Measurements from ENCODE around the gene GPBP1L1.
"Not testable (repeated sequence)": the region's sequence is repeated elsewhere in the genome, so short reads cannot be mapped to it uniquely, and the experiment has no call there.

GRCh38 chr1:45693811-45694210 lies 7.5 kb upstream of the GPBP1L1 start:
- not testable (repeated sequence) for TF ChIP-seq MXI1 (IDR thresholded peaks at IDR 0.05; ENCODE audit: low read depth, low read length); CTCF (IDR thresholded peaks at IDR 0.05); RXRA (IDR thresholded peaks at IDR 0.05; ENCODE audit: borderline replicate concordance, low read depth); TAF1 (IDR thresholded peaks at IDR 0.05; ENCODE audit: borderline replicate concordance, low read depth, low read length); USF1 (IDR thresholded peaks at IDR 0.05; ENCODE audit: borderline replicate concordance, low read depth); GABPA (IDR thresholded peaks at IDR 0.05; ENCODE audit: low read depth); REST (IDR thresholded peaks at IDR 0.05; ENCODE audit: low read depth, low read length); IRF3 (IDR thresholded peaks at IDR 0.05; ENCODE audit: low read depth, low read length); POLR2AphosphoS5 (IDR thresholded peaks at IDR 0.05; ENCODE audit: low read depth, low read length)
